OCI-M1 (cell line): ENCODE data around the gene NKAPL.
"Not testable (repeated sequence)": the region's sequence is repeated elsewhere in the genome, so short reads cannot be mapped to it uniquely, and the experiment has no call there.

Experiments used
- DNase-seq: peaks from one replicate; lab custom pipeline; 2025; lab: John Stamatoyannopoulos, UW

NKAPL gene

GRCh38 chr6:28296520-28297060 is 37.5 kb downstream of the NKAPL start:
- DNase-seq = no peak

GRCh38 chr6:28303570-28303969 is 44.5 kb downstream of the NKAPL start:
- no peak for DNase-seq

- DNase-seq = not testable (repeated sequence)
Observed at GRCh38 chr6:28306363-28306762, 47.3 kb downstream of the NKAPL start.
